GM12892 (cell line): ENCODE results near the gene SLC12A5.

Source experiments
- POLR2A ChIP-seq: IDR thresholded peaks from 2 replicates; pipeline ENCODE4 v1.6.1; 2011; ENCODE audit warnings: low read depth, low read length, control low read depth
- TAF1 ChIP-seq: IDR thresholded peaks from 2 replicates; pipeline ENCODE4 v1.6.1; 2011; ENCODE audit warnings: low read depth, mild to moderate bottlenecking, control low read depth, low read length, borderline replicate concordance

DNA sequence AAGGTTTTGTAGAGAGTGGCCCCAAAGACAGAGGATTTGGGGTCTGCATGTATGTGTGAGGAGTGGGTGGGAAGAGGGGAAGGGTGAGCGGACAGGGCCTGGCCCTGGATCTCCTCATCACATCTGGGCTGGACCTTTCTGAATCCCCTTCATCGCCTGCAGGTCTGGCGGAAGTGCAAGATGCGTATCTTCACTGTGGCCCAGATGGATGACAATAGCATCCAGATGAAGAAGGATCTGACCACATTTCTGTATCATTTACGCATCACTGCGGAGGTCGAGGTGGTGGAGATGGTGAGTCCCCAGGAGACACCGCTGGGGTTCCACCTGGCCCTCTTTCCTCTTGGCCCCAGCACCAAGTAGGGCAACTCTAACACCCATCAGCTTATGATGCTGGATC, 24.4 kb downstream of the SLC12A5 start:
- TF ChIP-seq TAF1 (no peak), POLR2A (no peak)
